ENCODE data around the gene ANKS6.
A peak's percentile ranks its signal among the peaks of the same experiment; 100 is the strongest.

Gene ANKS6

GRCh38 chr9:98728500-98728899 lies 67.9 kb downstream of the ANKS6 start:
- DNase-seq: no peak

- no peak for DNase-seq
Observed at GRCh38 chr9:98727428-98727827, 68.9 kb downstream of the ANKS6 start.

GRCh38 chr9:98726735-98727134 lies 69.6 kb downstream of the ANKS6 start:
- DNase-seq: no peak

- DNase-seq: no peak
Observed at GRCh38 chr9:98724810-98725530, 71.4 kb downstream of the ANKS6 start.

- no peak for DNase-seq
Observed at GRCh38 chr9:98721643-98722042, 74.7 kb downstream of the ANKS6 start.

GRCh38 chr9:98720402-98720801 lies 76.0 kb downstream of the ANKS6 start:
- DNase-seq: no peak

GRCh38 chr9:98719055-98719454 lies 77.3 kb downstream of the ANKS6 start:
- DNase-seq: no peak

GRCh38 chr9:98714833-98715232 lies 81.5 kb downstream of the ANKS6 start:
- no peak for DNase-seq

- DNase-seq: no peak
Observed at GRCh38 chr9:98712987-98713386, 83.4 kb downstream of the ANKS6 start.

GRCh38 chr9:98709968-98710965 lies 86.1 kb downstream of the ANKS6 start:
- DNase-seq: peak; percentile 33

GRCh38 chr9:98708933-98709911 lies 87.1 kb downstream of the ANKS6 start, which contains the start of gene GABBR2:
Gene GABBR2, minus strand, starts transcription at chr9:98708935. Its CDS starts 198 bp downstream, at chr9:98708737.
- no peak for DNase-seq

- DNase-seq: no peak
Observed at GRCh38 chr9:98708103-98708932, 88.0 kb downstream of the ANKS6 start.

GRCh38 chr9:98707166-98708102 lies 88.9 kb downstream of the ANKS6 start:
- DNase-seq: peak; percentile 54

- DNase-seq: no peak
Observed at GRCh38 chr9:98706651-98707165, 89.6 kb downstream of the ANKS6 start.

- DNase-seq: no peak
Observed at GRCh38 chr9:98702835-98703380, 93.4 kb downstream of the ANKS6 start.

- no peak for DNase-seq
Observed at GRCh38 chr9:98702340-98702739, 94.0 kb downstream of the ANKS6 start.

GRCh38 chr9:98701576-98701975 lies 94.8 kb downstream of the ANKS6 start:
- no peak for DNase-seq

- no peak for DNase-seq
Observed at GRCh38 chr9:98700801-98701200, 95.6 kb downstream of the ANKS6 start.

- no peak for DNase-seq
Observed at GRCh38 chr9:98698856-98699255, 97.5 kb downstream of the ANKS6 start.

- no peak for DNase-seq
Observed at GRCh38 chr9:98694943-98695342, 101.4 kb downstream of the ANKS6 start.

Data from NCI-H226 (cell line).